ENCODE results near the gene ANO1.

The ANO1 gene

GRCh38 chr11:70145841-70146240 lies 67.7 kb downstream of the ANO1 start:
- no peak overlapping the region for H3K4me3 ChIP-seq (ENCODE audit: low read depth, low read length, poor library complexity, severe bottlenecking)
- H3K79me2 ChIP-seq (ENCODE audit: insufficient read depth, low read length), result no peaks in the 10 kb centered on the region
- no peak for TF ChIP-seq EZH2 (IDR thresholded peaks at IDR 0.05; ENCODE audit: borderline replicate concordance, low read length)
- TF ChIP-seq CTCF (IDR thresholded peaks at IDR 0.05; ENCODE audit: low read length), result no peak
- H3K36me3 ChIP-seq (ENCODE audit: insufficient read depth, low read length), result no peaks in the 10 kb centered on the region
- no peak overlapping the region for H2AFZ ChIP-seq (ENCODE audit: low read length)
- no peaks in the 10 kb centered on the region for H3F3A ChIP-seq (ENCODE audit: insufficient read depth, low read length)
- H3K4me2 ChIP-seq (ENCODE audit: low read length), result no peak overlapping the region
- no peaks in the 10 kb centered on the region for H4K20me1 ChIP-seq (ENCODE audit: insufficient read depth, low read length)
- H3K9me3 ChIP-seq (ENCODE audit: low read length), result no peaks in the 10 kb centered on the region
- no peaks in the 10 kb centered on the region for H3K4me1 ChIP-seq (ENCODE audit: insufficient read depth, low read length, severe bottlenecking)
- no peaks in the 10 kb centered on the region for H3K9me2 ChIP-seq (ENCODE audit: low read depth, low read length)
- 0 out of 2 replicates have a peak, but pooled peaks cover 4% of the 10 kb centered on the region for H3K27me3 ChIP-seq (ENCODE audit: insufficient read depth, low read length)
- no peak overlapping the region for H3K27ac ChIP-seq (ENCODE audit: low read depth, low read length, poor library complexity, severe bottlenecking)
- no peak overlapping the region for H3K9ac ChIP-seq (ENCODE audit: low read length)

- Histone ChIP-seq H3F3A (ENCODE audit: insufficient read depth, low read length) (no peaks in the 10 kb centered on the region), H3K79me2 (ENCODE audit: insufficient read depth, low read length) (no peaks in the 10 kb centered on the region), H2AFZ (ENCODE audit: low read length) (no peak overlapping the region), H3K36me3 (ENCODE audit: insufficient read depth, low read length) (no peaks in the 10 kb centered on the region), H3K4me2 (ENCODE audit: low read length) (no peak overlapping the region), H4K20me1 (ENCODE audit: insufficient read depth, low read length) (no peaks in the 10 kb centered on the region), H3K27ac (ENCODE audit: low read depth, low read length, poor library complexity, severe bottlenecking) (no peak overlapping the region), H3K9me2 (ENCODE audit: low read depth, low read length) (no peaks in the 10 kb centered on the region), H3K27me3 (ENCODE audit: insufficient read depth, low read length) (0 out of 2 replicates have a peak, but pooled peaks cover 4% of the 10 kb centered on the region), H3K4me1 (ENCODE audit: insufficient read depth, low read length, severe bottlenecking) (no peaks in the 10 kb centered on the region), H3K9me3 (ENCODE audit: low read length) (no peaks in the 10 kb centered on the region), H3K4me3 (ENCODE audit: low read depth, low read length, poor library complexity, severe bottlenecking) (no peak overlapping the region), H3K9ac (ENCODE audit: low read length) (no peak overlapping the region)
- TF ChIP-seq CTCF (IDR thresholded peaks at IDR 0.05; ENCODE audit: low read length) (no peak), EZH2 (IDR thresholded peaks at IDR 0.05; ENCODE audit: borderline replicate concordance, low read length) (no peak)
Measured at GRCh38 chr11:70146299-70146698, 68.2 kb downstream of the ANO1 start.

- Histone ChIP-seq H3K4me2 (ENCODE audit: low read length) (no peak overlapping the region), H3K4me3 (ENCODE audit: low read depth, low read length, poor library complexity, severe bottlenecking) (no peak overlapping the region), H3K9me3 (ENCODE audit: low read length) (no peaks in the 10 kb centered on the region), H3K4me1 (ENCODE audit: insufficient read depth, low read length, severe bottlenecking) (no peaks in the 10 kb centered on the region), H2AFZ (ENCODE audit: low read length) (no peak overlapping the region), H3K9me2 (ENCODE audit: low read depth, low read length) (no peaks in the 10 kb centered on the region), H3K27me3 (ENCODE audit: insufficient read depth, low read length) (0 out of 2 replicates have a peak, but pooled peaks cover 4% of the 10 kb centered on the region), H3K36me3 (ENCODE audit: insufficient read depth, low read length) (no peaks in the 10 kb centered on the region), H3F3A (ENCODE audit: insufficient read depth, low read length) (no peaks in the 10 kb centered on the region), H3K9ac (ENCODE audit: low read length) (no peak overlapping the region), H3K27ac (ENCODE audit: low read depth, low read length, poor library complexity, severe bottlenecking) (no peak overlapping the region), H3K79me2 (ENCODE audit: insufficient read depth, low read length) (no peaks in the 10 kb centered on the region), H4K20me1 (ENCODE audit: insufficient read depth, low read length) (no peaks in the 10 kb centered on the region)
- no peak for TF ChIP-seq EZH2 (IDR thresholded peaks at IDR 0.05; ENCODE audit: borderline replicate concordance, low read length)
- no peak for TF ChIP-seq CTCF (IDR thresholded peaks at IDR 0.05; ENCODE audit: low read length)
Measured at GRCh38 chr11:70146895-70147520, 68.9 kb downstream of the ANO1 start.
